Fibroblast of lung (primary cell): ENCODE data around the gene RNF157. TPM values are rescaled to one million over a fixed set of nuclear protein-coding genes. Genes with fewer than 3 reads are reported as not detected.

Source experiments
- DNase-seq, 2 donors: peaks; one replicate each; pipeline versions ENCODE4 v3.0.0 to v3.0.0-alpha.2; 2010; ENCODE audit warnings: low read depth in 2 of 2
- H2AFZ ChIP-seq: 2 replicates; pipeline ENCODE4 v1.5.1; 2012; ENCODE audit warnings: low read length, control low read depth, inconsistent platforms
- H3K27ac ChIP-seq: 2 replicates; pipeline ENCODE4 v1.5.1; 2011; ENCODE audit warnings: low read length, control low read depth; ENCODE audit not compliant: insufficient read depth
- H3K27me3 ChIP-seq: 2 replicates; pipeline ENCODE4 v1.5.1; 2011; ENCODE audit warnings: mild to moderate bottlenecking, low read length; ENCODE audit not compliant: control insufficient read depth, insufficient read depth
- H3K36me3 ChIP-seq: 2 replicates; pipeline ENCODE4 v1.5.1; 2011; ENCODE audit warnings: low read length; ENCODE audit not compliant: control insufficient read depth, insufficient read depth
- H3K4me1 ChIP-seq: 2 replicates; pipeline ENCODE4 v1.5.1; 2011; ENCODE audit warnings: low read length; ENCODE audit not compliant: control insufficient read depth, insufficient read depth; ENCODE audit errors: extremely low read depth
- H3K4me2 ChIP-seq: 2 replicates; pipeline ENCODE4 v1.5.1; 2011; ENCODE audit warnings: low read length, control low read depth; ENCODE audit not compliant: insufficient read depth; ENCODE audit errors: extremely low read depth
- H3K4me3 ChIP-seq, 4 experiments: fragments of 200-600 bp in 1 of 4; sonication (generic) in 1 of 4; replicated peaks in 1 of 4; 2 replicates each; pipeline ENCODE4 v1.5.1; 2011 to 2016; ENCODE audit warnings: low read length in 4 of 4, low read depth in 3 of 4, mild to moderate bottlenecking in 3 of 4, control low read depth in 2 of 4, inconsistent platforms in 1 of 4, mixed read lengths in 1 of 4; ENCODE audit not compliant: insufficient read depth in 1 of 4; ENCODE audit errors: control extremely low read depth in 1 of 4
- H3K79me2 ChIP-seq: 2 replicates; pipeline ENCODE4 v1.5.1; 2012; ENCODE audit warnings: mild to moderate bottlenecking, low read length, inconsistent platforms; ENCODE audit not compliant: control insufficient read depth, insufficient read depth
- H3K9ac ChIP-seq: 2 replicates; pipeline ENCODE4 v1.5.1; 2011; ENCODE audit warnings: mild to moderate bottlenecking, low read length, control low read depth; ENCODE audit not compliant: insufficient read depth
- H3K9me3 ChIP-seq: 2 replicates; pipeline ENCODE4 v1.5.1; 2012; ENCODE audit warnings: low read depth, low read length; ENCODE audit not compliant: control insufficient read depth, insufficient read depth
- H4K20me1 ChIP-seq: 2 replicates; pipeline ENCODE4 v1.5.1; 2011; ENCODE audit warnings: low read length; ENCODE audit not compliant: control insufficient read depth, insufficient read depth; ENCODE audit errors: extremely low read depth
- CTCF ChIP-seq, 2 donors: IDR thresholded peaks in 1 of 2; conservative IDR thresholded peaks in 1 of 2; 1 replicate in 1 of 2; 2 replicates in 1 of 2; pipeline ENCODE4 v1.5.1; 2011 to 2012; ENCODE audit warnings: low read length in 2 of 2, control low read depth in 1 of 2, inconsistent platforms in 1 of 2, low read depth in 1 of 2, mild to moderate bottlenecking in 1 of 2
- EZH2 ChIP-seq: IDR thresholded peaks from 2 replicates; pipeline ENCODE4 v1.5.1; 2012; ENCODE audit warnings: low read length, control low read depth, mild to moderate bottlenecking; ENCODE audit errors: missing control alignments
- polyA plus RNA-seq, 2 donors: library from polyadenylated mRNA; depleted of rRNA in 1 of 2; stranded (reverse) in 1 of 2; unstranded in 1 of 2; fragments of >200 nt; gene quantifications; 2 replicates each; pipeline ENCODE4 v1.2.1, GENCODE V29; 2011 to 2012; ENCODE audit warnings: missing spikeins in 1 of 2
- total RNA-seq: library from RNA; depleted of rRNA; stranded (reverse); fragments of >200 nt; gene quantifications from 2 replicates; pipeline ENCODE4 v1.2.1, GENCODE V29; 2014

Gene RNF157
- total and polyA plus RNA-seq, 2 donors (not counting 1 experiment from before 2014, with no cell fraction given) = 2.0 to 3.1 TPM

- Histone ChIP-seq H2AFZ (no peak overlapping the region), H3K27ac (no peak overlapping the region), H3K4me2 (no peak overlapping the region), H3K79me2 (no peaks in the 10 kb centered on the region), H4K20me1 (no peaks in the 10 kb centered on the region), H3K4me3 (no peak overlapping the region), H3K9me3 (no peaks in the 10 kb centered on the region), H3K36me3 (no peaks in the 10 kb centered on the region), H3K9ac (no peak overlapping the region), H3K27me3 (peaks cover 34% of the 10 kb centered on the region), H3K4me1 (no peaks in the 10 kb centered on the region)
- TF ChIP-seq EZH2 (no peak), CTCF (conservative IDR thresholded peaks at IDR 0.05 in 1 of 2, IDR thresholded peaks at IDR 0.05 in 1 of 2; ENCODE audit: low read depth in 1 of 2, low read length in 2 of 2) (no peak)
- DNase-seq = no peak
Observed at GRCh38 chr17:76131692-76132573, 108.4 kb downstream of the RNF157 start.

GRCh38 chr17:76131051-76131691 lies 109.1 kb downstream of the RNF157 start:
- Histone ChIP-seq H3K36me3 (no peaks in the 10 kb centered on the region), H3K9me3 (no peaks in the 10 kb centered on the region), H3K27me3 (peaks cover 33% of the 10 kb centered on the region), H2AFZ (no peak overlapping the region), H3K79me2 (no peaks in the 10 kb centered on the region), H3K4me2 (no peak overlapping the region), H3K27ac (no peak overlapping the region), H3K4me3 (no peak overlapping the region), H3K4me1 (no peaks in the 10 kb centered on the region), H3K9ac (no peak overlapping the region), H4K20me1 (no peaks in the 10 kb centered on the region)
- no peak for DNase-seq
- TF ChIP-seq CTCF (conservative IDR thresholded peaks at IDR 0.05 in 1 of 2, IDR thresholded peaks at IDR 0.05 in 1 of 2; ENCODE audit: low read depth in 1 of 2, low read length in 2 of 2) (no peak), EZH2 (no peak)

- Histone ChIP-seq H3K4me2 (no peak overlapping the region), H3K4me1 (no peaks in the 10 kb centered on the region), H3K27ac (no peak overlapping the region), H3K79me2 (no peaks in the 10 kb centered on the region), H3K9me3 (no peaks in the 10 kb centered on the region), H2AFZ (no peak overlapping the region), H4K20me1 (no peaks in the 10 kb centered on the region), H3K9ac (no peak overlapping the region), H3K36me3 (no peaks in the 10 kb centered on the region), H3K4me3 (no peak overlapping the region), H3K27me3 (peaks cover 28% of the 10 kb centered on the region)
- TF ChIP-seq CTCF (conservative IDR thresholded peaks at IDR 0.05 in 1 of 2, IDR thresholded peaks at IDR 0.05 in 1 of 2; ENCODE audit: low read depth in 1 of 2, low read length in 2 of 2) (no peak), EZH2 (no peak)
- no peak for DNase-seq
Observed at GRCh38 chr17:76130473-76130872, 109.8 kb downstream of the RNF157 start.
